ENCODE results near the gene CUTC. TPM values are rescaled to one million over a fixed set of nuclear protein-coding genes. Genes with fewer than 3 reads are reported as not detected.

CUTC gene, protein sequence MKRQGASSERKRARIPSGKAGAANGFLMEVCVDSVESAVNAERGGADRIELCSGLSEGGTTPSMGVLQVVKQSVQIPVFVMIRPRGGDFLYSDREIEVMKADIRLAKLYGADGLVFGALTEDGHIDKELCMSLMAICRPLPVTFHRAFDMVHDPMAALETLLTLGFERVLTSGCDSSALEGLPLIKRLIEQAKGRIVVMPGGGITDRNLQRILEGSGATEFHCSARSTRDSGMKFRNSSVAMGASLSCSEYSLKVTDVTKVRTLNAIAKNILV
- total RNA-seq (10 to 100 TPM; 16.3 to 18.8 TPM), polyA plus RNA-seq (ENCODE audit: insufficient read length in 2 of 2) (10 to 100 TPM; 19.6 to 23.9 TPM)
- long read RNA-seq, donor 1, transcript CUTC-202 (9 exons, 1,346 nt) = major isoform, 5 of 22 reads
- long read RNA-seq, donor 1, partial matches to known transcripts = 5 of 22 reads
- long read RNA-seq, donor 1, other reads (novel, unspliced or antisense) = 12 of 22 reads
- long read RNA-seq, donor 2, partial matches to known transcripts = 0 of 3 reads
- long read RNA-seq, donor 2, other reads (novel, unspliced or antisense) = 0 of 3 reads
- long read RNA-seq, donor 3, partial matches to known transcripts = 0 of 6 reads
- long read RNA-seq, donor 3, other reads (novel, unspliced or antisense) = 0 of 6 reads
- long read RNA-seq, donor 4, transcript CUTC-202 (9 exons, 1,346 nt) = major isoform, 5 of 8 reads
- long read RNA-seq, donor 4, partial matches to known transcripts = 0 of 8 reads
- long read RNA-seq, donor 4, other reads (novel, unspliced or antisense) = 0 of 8 reads

DNA sequence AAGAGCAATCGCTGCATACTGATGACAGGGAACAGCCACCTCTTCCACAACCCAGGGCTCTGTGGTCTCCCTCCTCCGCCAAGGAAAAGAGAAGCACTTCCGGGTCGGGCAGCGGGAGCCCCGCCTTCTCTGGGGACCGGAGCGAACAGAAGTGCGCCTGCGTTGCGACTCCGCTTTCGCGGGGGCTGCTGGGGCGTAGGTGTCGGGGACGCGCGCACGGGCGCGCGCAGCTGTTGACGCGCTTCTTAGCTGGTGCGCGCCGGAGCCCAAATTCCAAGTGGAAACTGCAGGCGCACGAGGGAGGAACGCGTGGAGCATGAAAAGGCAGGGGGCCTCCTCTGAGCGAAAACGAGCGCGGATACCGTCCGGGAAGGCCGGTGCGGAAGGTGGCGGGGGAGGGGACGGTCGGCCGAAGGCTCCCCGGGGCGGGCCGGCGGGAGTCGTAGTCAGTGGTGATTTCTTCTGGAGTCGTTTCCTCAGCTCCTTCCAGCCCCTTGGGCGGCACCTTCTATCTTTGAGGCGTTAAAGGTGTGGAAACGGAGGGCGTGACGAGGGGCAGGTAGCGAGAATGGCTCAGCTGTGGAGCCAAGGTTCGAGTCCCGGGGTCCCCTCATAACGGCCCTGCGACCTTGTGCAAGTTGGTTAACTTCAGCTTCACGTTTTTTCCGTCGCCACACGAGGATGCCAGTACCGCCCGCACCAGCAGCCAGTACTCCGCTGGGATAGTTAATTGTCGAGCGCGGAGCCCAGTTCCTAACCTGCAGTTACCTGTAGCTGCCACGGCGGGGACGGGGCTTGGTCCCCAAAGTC, at the start of gene CUTC, which contains the start of gene COX15:
TSS of gene CUTC (plus strand) at position 202 of the 810 bp plus-strand sequence. CDS start at position 317, 115 bp downstream.
TSS of gene COX15 (minus strand) at position 95 of the 810 bp plus-strand sequence. CDS start at position 17, 78 bp downstream.
- Histone ChIP-seq H3K36me3 (ENCODE audit: control insufficient read depth, insufficient read depth, low read length) (peaks cover 7% of the 10 kb centered on the region), H3K9me3 (ENCODE audit: control insufficient read depth, insufficient read depth, low read length) (no peaks in the 10 kb centered on the region), H3K27ac (ENCODE audit: low read depth, low read length) (peak within 1 kb of the TSS; percentile 89), H3K27me3 (ENCODE audit: control insufficient read depth, insufficient read depth, low read length) (no peaks in the 10 kb centered on the region), H3K4me3 (ENCODE audit: low read depth, low read length) (peak within 1 kb of the TSS; percentile 91), H3K4me1 (ENCODE audit: control insufficient read depth, insufficient read depth, low read length) (peaks cover 9% of the 10 kb centered on the region)
- peak; percentile 92 to 99 (median 96) for DNase-seq (ENCODE audit: low read depth in 4 of 6, low spot score in 6 of 6)
- WGBS (ENCODE audit: insufficient coverage) = 0% methylated on average over 72 of the region's 73 CpGs

DNA sequence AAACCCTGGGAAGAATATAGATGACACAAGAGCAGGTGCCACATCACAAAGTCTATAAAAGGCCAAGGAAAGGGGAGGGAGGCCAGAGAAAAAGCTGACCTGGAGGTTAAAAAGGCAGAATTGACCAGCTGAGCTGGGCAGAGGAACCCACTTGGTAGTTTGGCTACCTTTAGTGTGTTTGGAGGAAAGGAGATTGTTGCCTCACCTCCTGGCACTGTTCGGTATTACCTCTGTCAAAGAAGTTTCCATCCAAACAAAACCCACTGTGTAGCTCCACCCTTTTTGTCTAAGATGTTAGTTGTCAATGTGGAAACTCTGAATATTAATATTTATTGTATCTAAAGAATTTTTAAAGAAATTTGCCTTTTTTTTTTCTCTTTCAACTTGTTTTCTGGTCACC, 49.3 kb upstream of the CUTC start:
- no CpG with 5 or more reads among the region's 1 CpG for WGBS (ENCODE audit: insufficient coverage)
- Histone ChIP-seq H3K9me3 (ENCODE audit: control insufficient read depth, insufficient read depth, low read length) (no peaks in the 10 kb centered on the region), H3K36me3 (ENCODE audit: control insufficient read depth, insufficient read depth, low read length) (peaks cover 11% of the 10 kb centered on the region), H3K27ac (ENCODE audit: low read depth, low read length) (no peak overlapping the region), H3K27me3 (ENCODE audit: control insufficient read depth, insufficient read depth, low read length) (no peaks in the 10 kb centered on the region), H3K4me1 (ENCODE audit: control insufficient read depth, insufficient read depth, low read length) (no peaks in the 10 kb centered on the region), H3K4me3 (ENCODE audit: low read depth, low read length) (no peak overlapping the region)
- DNase-seq (ENCODE audit: low read depth in 4 of 6, low spot score in 6 of 6) = no peak

DNA sequence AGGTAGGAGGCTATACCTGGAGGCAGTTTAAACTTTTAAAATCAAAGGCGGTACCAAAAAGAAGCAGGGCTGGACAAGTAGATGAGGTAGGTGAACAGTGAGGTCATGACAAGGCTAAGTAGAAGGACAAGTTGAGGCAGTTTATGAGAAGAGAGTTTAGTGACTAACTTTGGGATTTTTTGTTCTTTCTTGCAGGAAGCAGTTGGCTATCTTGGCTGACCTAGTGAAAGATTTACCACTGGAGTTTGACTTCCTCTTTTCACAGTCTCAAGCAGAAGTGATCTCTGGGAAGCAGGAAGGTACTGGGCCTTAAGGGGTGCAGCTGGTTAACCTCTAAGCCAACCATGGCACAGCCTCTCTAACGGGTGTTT, 46.5 kb upstream of the CUTC start:
- Histone ChIP-seq H3K36me3 (ENCODE audit: control insufficient read depth, insufficient read depth, low read length) (peaks cover 2% of the 10 kb centered on the region), H3K9me3 (ENCODE audit: control insufficient read depth, insufficient read depth, low read length) (no peaks in the 10 kb centered on the region), H3K27me3 (ENCODE audit: control insufficient read depth, insufficient read depth, low read length) (no peaks in the 10 kb centered on the region), H3K4me1 (ENCODE audit: control insufficient read depth, insufficient read depth, low read length) (no peaks in the 10 kb centered on the region), H3K27ac (ENCODE audit: low read depth, low read length) (no peak overlapping the region), H3K4me3 (ENCODE audit: low read depth, low read length) (no peak overlapping the region)
- DNase-seq (ENCODE audit: low read depth in 4 of 6, low spot score in 6 of 6) = no peak
- WGBS (ENCODE audit: insufficient coverage) = 94% methylated on average over 1 of the region's 2 CpGs

DNA sequence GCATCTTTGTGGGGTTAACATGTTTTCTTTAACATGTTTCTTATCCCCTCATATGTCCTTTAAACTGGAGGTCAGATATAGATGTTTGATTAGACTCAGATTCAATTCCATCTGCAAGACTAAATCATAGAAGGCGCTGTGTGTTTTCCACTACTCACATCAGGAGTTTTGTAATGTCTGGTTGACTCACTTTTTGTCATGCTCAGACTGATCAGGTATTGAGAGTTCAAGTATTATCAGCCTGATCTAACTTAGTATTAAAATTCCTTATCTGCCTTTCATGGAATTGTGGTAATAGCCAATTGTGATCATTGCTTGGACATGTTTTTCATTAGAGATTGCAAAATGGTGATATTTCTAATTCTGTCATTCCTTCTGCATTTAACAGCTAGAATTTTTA, 42.6 kb upstream of the CUTC start:
- peaks cover 8% of the 10 kb centered on the region for H3K36me3 ChIP-seq (ENCODE audit: control insufficient read depth, insufficient read depth, low read length)
- no peak overlapping the region for H3K4me3 ChIP-seq (ENCODE audit: low read depth, low read length)
- DNase-seq (ENCODE audit: low read depth in 4 of 6, low spot score in 6 of 6) = no peak
- H3K27me3 ChIP-seq (ENCODE audit: control insufficient read depth, insufficient read depth, low read length) = no peaks in the 10 kb centered on the region
- no peak overlapping the region for H3K27ac ChIP-seq (ENCODE audit: low read depth, low read length)
- H3K9me3 ChIP-seq (ENCODE audit: control insufficient read depth, insufficient read depth, low read length) = no peaks in the 10 kb centered on the region
- no peaks in the 10 kb centered on the region for H3K4me1 ChIP-seq (ENCODE audit: control insufficient read depth, insufficient read depth, low read length)
- WGBS (ENCODE audit: insufficient coverage) = no CpG with 5 or more reads among the region's 1 CpG

DNA sequence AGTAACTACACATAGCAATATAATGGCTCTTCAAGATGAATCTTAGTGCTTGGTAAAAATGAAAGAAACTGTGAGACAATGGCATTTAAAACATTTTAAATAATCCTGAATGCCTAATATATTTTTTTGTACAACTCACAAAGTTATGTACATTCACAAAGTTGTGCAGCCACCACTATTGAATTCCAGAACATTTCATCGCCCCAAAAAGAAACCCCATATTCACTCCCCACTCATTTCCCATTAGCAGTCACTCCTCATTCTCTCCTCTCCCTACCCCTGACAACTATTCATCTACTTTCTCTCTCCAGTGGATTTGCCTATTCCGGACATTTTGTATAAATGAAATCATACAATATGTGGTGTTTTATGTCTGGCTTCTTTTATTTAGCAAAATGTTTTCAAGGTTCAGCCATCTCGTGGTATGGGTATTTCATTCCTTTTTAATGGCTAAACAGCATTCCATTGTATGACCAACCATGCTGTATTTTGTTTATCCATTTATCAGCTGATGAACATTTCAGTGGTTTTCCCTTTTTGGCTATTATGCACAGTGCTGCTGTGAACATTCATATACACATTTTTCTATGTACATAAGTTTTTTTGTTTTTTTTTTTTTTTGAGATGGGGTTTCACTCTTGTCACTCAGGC, 38.0 kb upstream of the CUTC start:
- H3K36me3 ChIP-seq (ENCODE audit: control insufficient read depth, insufficient read depth, low read length) = peaks cover 17% of the 10 kb centered on the region
- H3K9me3 ChIP-seq (ENCODE audit: control insufficient read depth, insufficient read depth, low read length) = no peaks in the 10 kb centered on the region
- no peak for DNase-seq (ENCODE audit: low read depth in 4 of 6, low spot score in 6 of 6)
- no peak overlapping the region for H3K27ac ChIP-seq (ENCODE audit: low read depth, low read length)
- no peaks in the 10 kb centered on the region for H3K4me1 ChIP-seq (ENCODE audit: control insufficient read depth, insufficient read depth, low read length)
- H3K27me3 ChIP-seq (ENCODE audit: control insufficient read depth, insufficient read depth, low read length) = no peaks in the 10 kb centered on the region
- no peak overlapping the region for H3K4me3 ChIP-seq (ENCODE audit: low read depth, low read length)
- WGBS (ENCODE audit: insufficient coverage) = 100% methylated on average over 2 of the region's 3 CpGs

DNA sequence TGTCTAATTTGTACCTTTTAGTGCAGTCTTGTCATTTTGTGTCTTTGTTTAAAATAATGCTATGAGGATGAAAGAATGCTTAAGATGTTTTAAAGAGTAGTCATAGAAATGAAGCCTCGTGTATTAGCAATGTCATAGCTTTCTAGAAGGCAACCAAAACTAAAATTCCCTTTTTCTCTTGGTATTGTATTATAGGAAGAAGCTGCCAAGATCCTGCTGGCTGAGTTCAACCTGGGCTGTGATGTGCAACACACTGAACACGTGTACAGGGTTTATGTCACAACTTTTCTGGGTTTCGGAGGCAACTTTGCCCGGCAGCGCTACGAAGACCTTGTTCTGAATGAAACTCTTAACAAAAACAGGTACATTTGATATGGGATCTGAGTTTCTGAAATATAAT, 36.3 kb upstream of the CUTC start:
- Histone ChIP-seq H3K27me3 (ENCODE audit: control insufficient read depth, insufficient read depth, low read length) (no peaks in the 10 kb centered on the region), H3K36me3 (ENCODE audit: control insufficient read depth, insufficient read depth, low read length) (peaks cover 21% of the 10 kb centered on the region), H3K9me3 (ENCODE audit: control insufficient read depth, insufficient read depth, low read length) (no peaks in the 10 kb centered on the region), H3K4me3 (ENCODE audit: low read depth, low read length) (no peak overlapping the region), H3K4me1 (ENCODE audit: control insufficient read depth, insufficient read depth, low read length) (no peaks in the 10 kb centered on the region), H3K27ac (ENCODE audit: low read depth, low read length) (no peak overlapping the region)
- DNase-seq (ENCODE audit: low read depth in 4 of 6, low spot score in 6 of 6) = no peak
- 100% methylated on average over 1 of the region's 6 CpGs for WGBS (ENCODE audit: insufficient coverage)

DNA sequence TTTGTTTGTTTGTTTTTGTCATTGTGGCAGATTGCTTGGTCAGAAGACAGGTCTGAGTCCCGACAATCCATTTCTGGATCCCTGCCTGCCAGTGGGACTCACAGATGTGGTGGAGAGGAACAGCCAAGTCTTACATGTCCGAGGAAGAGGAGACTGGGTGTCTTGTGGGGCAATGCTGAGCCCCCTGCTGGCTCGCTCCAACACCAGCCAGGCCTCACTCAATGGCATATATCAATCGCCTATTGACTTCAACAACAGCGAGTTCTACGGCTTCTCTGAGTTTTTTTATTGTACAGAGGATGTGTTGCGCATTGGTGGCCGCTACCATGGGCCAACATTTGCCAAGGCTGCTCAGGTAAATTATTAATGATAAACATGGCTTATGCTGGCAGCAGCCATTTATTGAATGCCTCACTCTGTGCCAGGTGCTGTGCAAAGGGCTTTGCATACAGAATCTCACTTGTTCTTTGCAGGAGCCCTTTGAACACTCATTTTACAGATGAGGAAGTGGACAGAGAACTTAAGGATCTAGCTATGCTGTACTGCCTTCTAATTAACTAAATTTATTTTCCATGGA, 33.4 kb upstream of the CUTC start:
- Histone ChIP-seq H3K4me1 (ENCODE audit: control insufficient read depth, insufficient read depth, low read length) (no peaks in the 10 kb centered on the region), H3K27ac (ENCODE audit: low read depth, low read length) (no peak overlapping the region), H3K36me3 (ENCODE audit: control insufficient read depth, insufficient read depth, low read length) (peaks cover 20% of the 10 kb centered on the region), H3K4me3 (ENCODE audit: low read depth, low read length) (no peak overlapping the region), H3K27me3 (ENCODE audit: control insufficient read depth, insufficient read depth, low read length) (no peaks in the 10 kb centered on the region), H3K9me3 (ENCODE audit: control insufficient read depth, insufficient read depth, low read length) (no peaks in the 10 kb centered on the region)
- 84% methylated on average over 6 of the region's 8 CpGs for WGBS (ENCODE audit: insufficient coverage)
- DNase-seq (ENCODE audit: low read depth in 4 of 6, low spot score in 6 of 6) = no peak

DNA sequence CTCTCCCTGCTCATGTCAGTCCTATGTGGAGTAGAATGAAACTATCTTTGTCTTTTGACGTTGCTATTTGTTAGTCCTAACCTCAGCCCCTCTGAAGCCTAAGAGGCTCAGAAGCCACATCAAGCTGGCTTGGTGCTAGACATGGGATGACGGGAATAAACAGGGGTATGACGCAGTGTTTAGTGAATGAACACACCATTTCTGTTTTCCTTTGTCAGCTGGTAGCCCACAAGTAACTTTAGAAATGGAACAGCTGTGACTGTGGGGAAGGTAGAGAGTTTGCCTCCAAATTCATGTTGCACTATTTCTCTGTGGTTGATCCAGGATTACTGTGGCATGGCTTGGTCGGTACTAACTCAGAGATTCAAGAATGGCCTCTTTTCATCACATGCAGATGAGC, 31.4 kb upstream of the CUTC start:
- H3K9me3 ChIP-seq (ENCODE audit: control insufficient read depth, insufficient read depth, low read length) = no peaks in the 10 kb centered on the region
- H3K27me3 ChIP-seq (ENCODE audit: control insufficient read depth, insufficient read depth, low read length) = no peaks in the 10 kb centered on the region
- H3K4me1 ChIP-seq (ENCODE audit: control insufficient read depth, insufficient read depth, low read length) = no peaks in the 10 kb centered on the region
- peaks cover 28% of the 10 kb centered on the region for H3K36me3 ChIP-seq (ENCODE audit: control insufficient read depth, insufficient read depth, low read length)
- no peak overlapping the region for H3K4me3 ChIP-seq (ENCODE audit: low read depth, low read length)
- DNase-seq (ENCODE audit: low read depth in 4 of 6, low spot score in 6 of 6) = no peak
- H3K27ac ChIP-seq (ENCODE audit: low read depth, low read length) = no peak overlapping the region
- 86% methylated on average over 1 of the region's 4 CpGs for WGBS (ENCODE audit: insufficient coverage)

Measured in spinal cord (tissue), 10 donors.